HUES6 (cell line): ENCODE results near the gene LTBP1.

Source experiments
- H3K27ac ChIP-seq: 2 replicates; pipeline ENCODE4 v1.7.0; 2013; ENCODE audit warnings: low read depth, mild to moderate bottlenecking, low read length, inconsistent platforms
- H3K27me3 ChIP-seq: 2 replicates; pipeline ENCODE4 v1.6.1; 2013; ENCODE audit warnings: low read length; ENCODE audit not compliant: control insufficient read depth, insufficient read depth
- H3K36me3 ChIP-seq: 2 replicates; pipeline ENCODE4 v1.6.1; 2013; ENCODE audit warnings: low read length; ENCODE audit not compliant: control insufficient read depth, insufficient read depth
- H3K4me1 ChIP-seq: 2 replicates; pipeline ENCODE4 v1.6.1; 2013; ENCODE audit warnings: low read length; ENCODE audit not compliant: control insufficient read depth, insufficient read depth
- H3K4me3 ChIP-seq: 2 replicates; pipeline ENCODE4 v1.5.1; 2013; ENCODE audit warnings: low read depth, low read length
- H3K9ac ChIP-seq: one replicate; pipeline ENCODE4 v1.6.1; 2013; ENCODE audit warnings: mild to moderate bottlenecking, low read length
- H3K9me3 ChIP-seq: 2 replicates; pipeline ENCODE4 v1.6.1; 2013; ENCODE audit warnings: low read depth, low read length; ENCODE audit not compliant: control insufficient read depth, insufficient read depth

LTBP1 gene

GRCh38 chr2:33077844-33078243 lies 131.1 kb downstream of the LTBP1 start:
- H3K4me3 ChIP-seq, result no peak overlapping the region
- no peaks in the 10 kb centered on the region for H3K36me3 ChIP-seq
- peaks cover 3% of the 10 kb centered on the region; the same call in 1 of the 2 replicates for H3K27me3 ChIP-seq
- H3K4me1 ChIP-seq, result no peaks in the 10 kb centered on the region
- no peak overlapping the region for H3K9ac ChIP-seq
- H3K27ac ChIP-seq, result no peak overlapping the region
- H3K9me3 ChIP-seq, result no peaks in the 10 kb centered on the region

- Histone ChIP-seq H3K27me3 (peaks cover 12% of the 10 kb centered on the region; the same call in 1 of the 2 replicates), H3K27ac (no peak overlapping the region), H3K9ac (no peak overlapping the region), H3K9me3 (no peaks in the 10 kb centered on the region), H3K4me3 (no peak overlapping the region), H3K4me1 (no peaks in the 10 kb centered on the region), H3K36me3 (no peaks in the 10 kb centered on the region)
Measured at GRCh38 chr2:33081691-33082090, 134.9 kb downstream of the LTBP1 start.

DNA sequence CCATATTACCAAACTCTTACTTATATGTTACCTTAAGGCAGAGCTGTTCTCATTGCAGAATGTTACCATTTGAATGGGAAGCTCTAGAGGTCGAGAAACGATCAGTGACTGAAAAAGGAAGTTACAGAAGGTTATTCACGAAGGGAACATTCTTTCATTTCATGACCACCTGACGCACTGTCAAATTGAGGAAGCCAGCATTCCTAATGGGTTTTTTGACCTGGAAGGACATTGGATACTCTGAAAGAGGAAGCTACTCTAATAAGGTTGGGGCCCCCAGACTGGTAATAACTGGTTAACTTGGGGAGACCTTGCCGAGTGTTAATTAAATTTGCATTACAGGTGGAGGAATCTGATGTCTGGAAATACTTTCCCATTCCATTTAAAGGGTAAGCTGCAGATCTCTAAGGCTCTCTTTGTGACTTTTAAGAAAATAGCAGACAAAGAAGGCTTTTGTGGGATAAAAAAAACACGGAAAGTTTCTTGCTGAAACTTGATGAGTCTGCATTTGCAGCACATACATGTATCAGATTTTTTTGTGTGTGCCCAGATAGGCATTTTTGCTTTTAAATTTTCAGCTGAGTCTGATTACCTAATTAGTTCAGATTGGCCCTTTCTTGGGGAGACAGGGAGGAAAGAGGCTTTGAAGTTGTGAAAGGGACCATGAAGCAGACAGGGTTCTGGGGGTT lies 137.1 kb downstream of the LTBP1 start:
- no peaks in the 10 kb centered on the region for H3K36me3 ChIP-seq
- no peaks in the 10 kb centered on the region for H3K9me3 ChIP-seq
- H3K27me3 ChIP-seq, result peaks cover 12% of the 10 kb centered on the region; the same call in 1 of the 2 replicates
- H3K27ac ChIP-seq, result no peak overlapping the region
- H3K4me3 ChIP-seq, result no peak overlapping the region
- H3K4me1 ChIP-seq, result no peaks in the 10 kb centered on the region
- H3K9ac ChIP-seq, result no peak overlapping the region

DNA sequence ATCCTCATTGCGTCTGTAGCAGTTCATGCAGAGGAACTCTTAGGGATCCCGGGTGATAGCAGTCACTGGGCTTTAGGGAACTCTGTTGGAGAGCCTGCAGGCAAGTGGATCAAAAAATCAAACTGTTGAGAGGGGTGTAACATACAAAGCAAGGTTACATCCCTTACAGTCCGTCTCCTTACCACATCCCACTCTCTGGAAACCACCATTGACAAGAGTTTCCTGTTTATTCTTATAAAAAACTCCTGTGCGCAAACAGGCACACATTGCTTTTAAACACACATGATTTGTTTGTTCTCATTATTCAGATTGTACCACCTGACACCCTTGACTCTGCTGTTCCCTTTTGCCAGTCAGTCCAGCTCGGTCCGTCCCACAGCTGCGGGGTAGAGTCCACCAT lies 137.7 kb downstream of the LTBP1 start:
- Histone ChIP-seq H3K9ac (no peak overlapping the region), H3K27ac (no peak overlapping the region), H3K4me1 (no peaks in the 10 kb centered on the region)

DNA sequence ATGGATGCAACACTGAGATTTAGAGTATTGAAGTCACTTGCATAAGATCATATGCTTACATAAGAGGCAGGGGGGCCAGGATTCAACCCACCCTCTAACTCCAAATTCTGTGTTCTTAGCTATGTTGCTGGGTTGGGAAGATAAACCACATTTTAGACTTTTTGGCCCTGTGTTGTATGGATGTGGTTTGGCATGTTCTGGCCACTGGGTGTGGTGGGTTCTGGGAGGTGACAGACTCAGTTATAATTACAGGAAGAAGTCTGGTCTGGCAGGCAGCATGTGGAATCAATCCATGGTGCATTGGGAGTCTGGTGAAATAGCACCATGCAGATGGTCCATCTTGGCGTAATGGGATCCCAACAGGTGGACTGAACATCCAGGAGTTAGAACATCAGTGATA lies 138.9 kb downstream of the LTBP1 start:
- Histone ChIP-seq H3K4me1 (no peaks in the 10 kb centered on the region), H3K9ac (no peak overlapping the region), H3K4me3 (no peak overlapping the region)

More for the DNA sequence above, 137.7 kb downstream of the LTBP1 start:
- no peaks in the 10 kb centered on the region for H3K9me3 ChIP-seq
- H3K36me3 ChIP-seq, result no peaks in the 10 kb centered on the region
- peaks cover 12% of the 10 kb centered on the region; the same call in 1 of the 2 replicates for H3K27me3 ChIP-seq
- no peak overlapping the region for H3K4me3 ChIP-seq

GRCh38 chr2:33086400-33087015 lies 139.8 kb downstream of the LTBP1 start:
- Histone ChIP-seq H3K9ac (no peak overlapping the region), H3K4me3 (no peak overlapping the region), H3K27ac (no peak overlapping the region), H3K36me3 (no peaks in the 10 kb centered on the region), H3K9me3 (no peaks in the 10 kb centered on the region), H3K27me3 (peaks cover 12% of the 10 kb centered on the region; the same call in 1 of the 2 replicates), H3K4me1 (no peaks in the 10 kb centered on the region)

More for the DNA sequence above, 138.9 kb downstream of the LTBP1 start:
- Histone ChIP-seq H3K36me3 (no peaks in the 10 kb centered on the region), H3K27me3 (peaks cover 12% of the 10 kb centered on the region; the same call in 1 of the 2 replicates), H3K27ac (no peak overlapping the region), H3K9me3 (no peaks in the 10 kb centered on the region)

GRCh38 chr2:33090553-33091134 lies 143.9 kb downstream of the LTBP1 start:
- Histone ChIP-seq H3K9me3 (no peaks in the 10 kb centered on the region), H3K36me3 (no peaks in the 10 kb centered on the region), H3K27ac (no peak overlapping the region), H3K4me1 (no peaks in the 10 kb centered on the region), H3K27me3 (no peaks in the 10 kb centered on the region), H3K4me3 (no peak overlapping the region), H3K9ac (no peak overlapping the region)

DNA sequence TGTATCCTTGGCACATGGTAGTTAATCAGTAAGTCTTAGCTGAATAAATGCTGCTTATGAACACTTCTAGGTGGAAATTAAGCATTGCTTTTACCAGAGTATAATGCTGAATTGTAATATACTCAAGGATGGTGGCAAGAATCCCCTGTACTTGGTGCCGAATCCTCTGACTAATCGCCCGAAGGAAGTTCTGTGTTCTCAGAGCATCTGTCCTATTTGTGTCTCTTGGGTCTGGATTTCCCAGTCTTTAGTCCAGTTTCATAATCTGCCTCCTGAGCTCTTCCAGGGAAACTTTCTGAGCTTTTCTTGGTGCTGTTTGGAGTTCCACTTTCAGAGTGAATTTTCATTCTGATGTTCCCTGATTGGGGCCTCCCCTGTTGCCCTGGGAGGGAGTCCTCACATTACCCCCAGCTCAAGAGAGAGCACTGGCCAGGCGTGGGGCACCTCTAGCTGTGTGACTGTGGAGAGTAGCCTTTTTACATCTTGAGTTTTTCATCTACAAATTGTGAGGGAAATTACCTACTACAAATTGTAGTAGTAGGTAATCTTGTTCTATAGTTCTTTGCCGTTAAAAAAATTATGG lies 144.9 kb downstream of the LTBP1 start:
- Histone ChIP-seq H3K4me1 (no peaks in the 10 kb centered on the region), H3K27me3 (no peaks in the 10 kb centered on the region), H3K36me3 (no peaks in the 10 kb centered on the region), H3K4me3 (no peak overlapping the region), H3K9ac (no peak overlapping the region), H3K9me3 (no peaks in the 10 kb centered on the region), H3K27ac (no peak overlapping the region)

GRCh38 chr2:33093283-33093993 lies 146.7 kb downstream of the LTBP1 start:
- Histone ChIP-seq H3K36me3 (no peaks in the 10 kb centered on the region), H3K4me1 (no peaks in the 10 kb centered on the region), H3K9me3 (no peaks in the 10 kb centered on the region), H3K4me3 (no peak overlapping the region), H3K9ac (no peak overlapping the region), H3K27ac (no peak overlapping the region), H3K27me3 (no peaks in the 10 kb centered on the region)

- no peaks in the 10 kb centered on the region for H3K9me3 ChIP-seq
- no peak overlapping the region for H3K9ac ChIP-seq
- no peaks in the 10 kb centered on the region for H3K36me3 ChIP-seq
- no peaks in the 10 kb centered on the region for H3K4me1 ChIP-seq
- no peak overlapping the region for H3K4me3 ChIP-seq
- H3K27me3 ChIP-seq, result no peaks in the 10 kb centered on the region
- no peak overlapping the region for H3K27ac ChIP-seq
Measured at GRCh38 chr2:33094303-33094702, 147.6 kb downstream of the LTBP1 start.
